Astrocyte (in vitro differentiated cells and primary cell): Measurements from ENCODE around the gene CACNG1.

Experiments used
- CTCF ChIP-seq: IDR thresholded peaks from 2 replicates; pipeline ENCODE4 v1.5.1; 2011; ENCODE audit warnings: low read depth, mild to moderate bottlenecking, inconsistent platforms, low read length, moderate library complexity; ENCODE audit not compliant: insufficient read depth
- EZH2 ChIP-seq: IDR thresholded peaks from 2 replicates; pipeline ENCODE4 v1.6.1; 2012; ENCODE audit warnings: mild to moderate bottlenecking, low read length, inconsistent platforms; ENCODE audit not compliant: insufficient read depth

- TF ChIP-seq CTCF: no peak
- TF ChIP-seq EZH2: no peak
Observed at GRCh38 chr17:67079491-67079890, 35.1 kb downstream of the CACNG1 start.
